Panc1 (cell line): Measurements from ENCODE around the gene IGSF9. TPM values are rescaled to one million over a fixed set of nuclear protein-coding genes. Genes with fewer than 3 reads are reported as not detected.

Experiments
- ATAC-seq: fragments of 200-7000 bp; cut with Tn5 transposase; 2 replicates; pipeline ENCODE4 v1.9.1; 2020; ENCODE audit warnings: mild to moderate bottlenecking, moderate library complexity
- BruUV-seq: library from RNA; stranded (reverse); fragments of 400-500 nt; replicated peaks from 2 replicates; lab custom pipeline; 2021; lab: Mats Ljungman, UMichigan
- CTCF ChIA-PET: fragments of 300-600 bp; sonication (Branson Sonifier 250); formaldehyde crosslinking; loops from one replicate; lab custom pipeline; 2022; ENCODE audit warnings: antibody characterized with exemption; lab: Charles Lee
- POLR2A ChIA-PET: fragments of 300-600 bp; sonication (Branson Sonifier 250); formaldehyde crosslinking; loops from one replicate; lab custom pipeline; 2022; ENCODE audit warnings: antibody characterized with exemption; lab: Charles Lee
- DNase-seq: peaks from one replicate; pipeline ENCODE4 v3.0.0-alpha.2; 2010; ENCODE audit warnings: low read depth, low spot score
- H3K27ac ChIP-seq: 2 replicates; pipeline ENCODE4 v1.5.1; 2011; ENCODE audit warnings: mild to moderate bottlenecking, low read length, inconsistent platforms
- H3K27me3 ChIP-seq: fragments of 200-500 bp; sonication (Bioruptor generic); 2 replicates; pipeline ENCODE4 v1.6.0; 2014; ENCODE audit warnings: low read length, inconsistent platforms; ENCODE audit not compliant: control insufficient read depth, insufficient read depth
- H3K36me3 ChIP-seq: fragments of 200-500 bp; sonication (Bioruptor generic); 2 replicates; pipeline ENCODE4 v1.5.1; 2014; ENCODE audit warnings: inconsistent platforms, mild to moderate bottlenecking, low read length, moderate library complexity; ENCODE audit not compliant: control insufficient read depth, insufficient read depth
- H3K4me1 ChIP-seq: 2 replicates; pipeline ENCODE4 v1.5.1; 2011; ENCODE audit warnings: inconsistent platforms, mild to moderate bottlenecking, low read length, moderate library complexity; ENCODE audit not compliant: control insufficient read depth, insufficient read depth
- H3K4me3 ChIP-seq, 2 experiments: 2 replicates each; pipeline ENCODE4 v1.5.1; 2011 to 2012; ENCODE audit warnings: low read depth in 2 of 2, low read length in 2 of 2, mild to moderate bottlenecking in 2 of 2, inconsistent platforms in 1 of 2, moderate library complexity in 1 of 2
- H3K9me3 ChIP-seq: fragments of 200-500 bp; sonication (Bioruptor generic); 2 replicates; pipeline ENCODE4 v1.5.1; 2014; ENCODE audit warnings: low read depth, mild to moderate bottlenecking, inconsistent platforms, low read length, moderate library complexity; ENCODE audit not compliant: control insufficient read depth, insufficient read depth
- POLR2AphosphoS5 ChIP-seq: IDR thresholded peaks from 2 replicates; pipeline ENCODE4 v1.6.1; 2012; ENCODE audit warnings: mild to moderate bottlenecking, low read depth, low read length, moderate library complexity
- REST ChIP-seq, 2 experiments: IDR thresholded peaks; 2 replicates each; pipeline ENCODE4 v1.6.1; 2011 to 2012; ENCODE audit warnings: low read depth in 2 of 2, control low read depth in 1 of 2, low read length in 1 of 2, mild to moderate bottlenecking in 1 of 2, moderate library complexity in 1 of 2; ENCODE audit not compliant: insufficient read depth in 1 of 2
- SIN3A ChIP-seq: IDR thresholded peaks from 2 replicates; pipeline ENCODE4 v1.6.1; 2012; ENCODE audit warnings: low read depth, mild to moderate bottlenecking, low read length, moderate library complexity, borderline replicate concordance; ENCODE audit not compliant: insufficient read depth
- TCF7L2 ChIP-seq: IDR thresholded peaks from 2 replicates; pipeline ENCODE4 v1.6.1; 2011; ENCODE audit warnings: mild to moderate bottlenecking, low read depth, low read length, inconsistent platforms
- in situ Hi-C: cut with HindIII; loops from 2 replicates; pipeline ENCODE4 v1.10.0; 2016; ENCODE audit warnings: low sequenced_read_pairs, low pct_unique_long_range_greater_than_20kb
- intact Hi-C: fragments of 100-400 bp; cut with micrococcal nuclease; formaldehyde crosslinking; loops from one replicate; pipeline ENCODE4 v1.10.0; 2022; ENCODE audit not compliant: unreplicated experiment
- total RNA-seq: library from RNA; stranded (reverse); gene quantifications from one replicate; pipeline ENCODE4 v1.2.1, GENCODE V29; 2021; ENCODE audit not compliant: unreplicated experiment
- TF ChIP-seq, protein P1 (sequence below): fragments of 450-650 bp; IDR thresholded peaks from 2 replicates; pipeline ENCODE4 v1.5.1; 2017; ENCODE audit warnings: mild to moderate bottlenecking

IGSF9 gene
- total RNA-seq, 1 experiment from 2014 or later = 0.51 TPM

- Histone ChIP-seq H3K27ac (no peak overlapping the region), H3K4me1 (no peaks in the 10 kb centered on the region), H3K36me3 (no peaks in the 10 kb centered on the region), H3K9me3 (no peaks in the 10 kb centered on the region), H3K4me3 (no peak overlapping the region), H3K27me3 (no peaks in the 10 kb centered on the region)
- ChIA-PET CTCF (interaction anchor here (2.5 kb wide), 1 partner anchor 91 kb away, joined by 13 read pairs; no protein-coding TSS in a partner anchor), POLR2A (no interaction called here)
- DNase-seq (no peak), ATAC-seq (no peak)
- intact Hi-C loops (no loop called here), in situ Hi-C loops (no loop called here)
- no TSS peak for BruUV-seq
- TF ChIP-seq SIN3A (no peak), POLR2AphosphoS5 (no peak), TCF7L2 (no peak), REST (IDR thresholded peaks at IDR 0.05; ENCODE audit: insufficient read depth in 1 of 2, low read depth in 2 of 2, low read length in 1 of 2) (no peak)
- TF ChIP-seq, protein P1, sequence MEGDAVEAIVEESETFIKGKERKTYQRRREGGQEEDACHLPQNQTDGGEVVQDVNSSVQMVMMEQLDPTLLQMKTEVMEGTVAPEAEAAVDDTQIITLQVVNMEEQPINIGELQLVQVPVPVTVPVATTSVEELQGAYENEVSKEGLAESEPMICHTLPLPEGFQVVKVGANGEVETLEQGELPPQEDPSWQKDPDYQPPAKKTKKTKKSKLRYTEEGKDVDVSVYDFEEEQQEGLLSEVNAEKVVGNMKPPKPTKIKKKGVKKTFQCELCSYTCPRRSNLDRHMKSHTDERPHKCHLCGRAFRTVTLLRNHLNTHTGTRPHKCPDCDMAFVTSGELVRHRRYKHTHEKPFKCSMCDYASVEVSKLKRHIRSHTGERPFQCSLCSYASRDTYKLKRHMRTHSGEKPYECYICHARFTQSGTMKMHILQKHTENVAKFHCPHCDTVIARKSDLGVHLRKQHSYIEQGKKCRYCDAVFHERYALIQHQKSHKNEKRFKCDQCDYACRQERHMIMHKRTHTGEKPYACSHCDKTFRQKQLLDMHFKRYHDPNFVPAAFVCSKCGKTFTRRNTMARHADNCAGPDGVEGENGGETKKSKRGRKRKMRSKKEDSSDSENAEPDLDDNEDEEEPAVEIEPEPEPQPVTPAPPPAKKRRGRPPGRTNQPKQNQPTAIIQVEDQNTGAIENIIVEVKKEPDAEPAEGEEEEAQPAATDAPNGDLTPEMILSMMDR = no peak
These were observed 56.2 kb downstream of the IGSF9 start for GRCh38 chr1:159889202-159889601.

GRCh38 chr1:159884296-159884695 lies 61.1 kb downstream of the IGSF9 start:
- H3K9me3 ChIP-seq = no peaks in the 10 kb centered on the region
- no peaks in the 10 kb centered on the region for H3K36me3 ChIP-seq
- in situ Hi-C loops (no loop called here), intact Hi-C loops (no loop called here)
- BruUV-seq = no TSS peak
- no peaks in the 10 kb centered on the region for H3K4me1 ChIP-seq
- POLR2A ChIA-PET = no interaction called here
- DNase-seq = no peak
- no peak overlapping the region for H3K27ac ChIP-seq
- H3K4me3 ChIP-seq = no peak overlapping the region
- TF ChIP-seq REST (IDR thresholded peaks at IDR 0.05; ENCODE audit: insufficient read depth in 1 of 2, low read depth in 2 of 2, low read length in 1 of 2) = no peak
- TF ChIP-seq POLR2AphosphoS5 = no peak
- TF ChIP-seq SIN3A = no peak
- TF ChIP-seq, protein P1 = no peak
- TF ChIP-seq TCF7L2 = no peak
- H3K27me3 ChIP-seq = no peaks in the 10 kb centered on the region
- CTCF ChIA-PET = no interaction called here
- ATAC-seq = no peak
